Activated T-helper 1 cell treated with anti-CD3 and anti-CD28 coated beads, Interleukin-2, amount 50 U/mL, for 16 hours (primary cell): ENCODE data around the gene ZNF213.
"Not testable (repeated sequence)": the region's sequence is repeated elsewhere in the genome, so short reads cannot be mapped to it uniquely, and the experiment has no call there.

ENCODE experiments used
- DNase-seq, 2 donors: peaks; one replicate each; pipeline ENCODE4 v3.0.0-alpha.2; 2020; ENCODE audit warnings: low read depth in 1 of 2, low spot score in 1 of 2

The ZNF213 gene

GRCh38 chr16:3148256-3149192 is 13.7 kb downstream of the ZNF213 start:
- no peak for DNase-seq

- no peak for DNase-seq
Observed at GRCh38 chr16:3149193-3149530, 14.3 kb downstream of the ZNF213 start.

- no peak for DNase-seq
Observed at GRCh38 chr16:3149630-3150345, 15.0 kb downstream of the ZNF213 start.

- peak; percentile 95 to 97 for DNase-seq
Observed at GRCh38 chr16:3150346-3151218, 15.8 kb downstream of the ZNF213 start.

GRCh38 chr16:3152027-3152276 is 17.1 kb downstream of the ZNF213 start:
- DNase-seq: no peak

GRCh38 chr16:3152277-3152990 is 17.6 kb downstream of the ZNF213 start:
- DNase-seq: peak; percentile 38 to 67

DNA sequence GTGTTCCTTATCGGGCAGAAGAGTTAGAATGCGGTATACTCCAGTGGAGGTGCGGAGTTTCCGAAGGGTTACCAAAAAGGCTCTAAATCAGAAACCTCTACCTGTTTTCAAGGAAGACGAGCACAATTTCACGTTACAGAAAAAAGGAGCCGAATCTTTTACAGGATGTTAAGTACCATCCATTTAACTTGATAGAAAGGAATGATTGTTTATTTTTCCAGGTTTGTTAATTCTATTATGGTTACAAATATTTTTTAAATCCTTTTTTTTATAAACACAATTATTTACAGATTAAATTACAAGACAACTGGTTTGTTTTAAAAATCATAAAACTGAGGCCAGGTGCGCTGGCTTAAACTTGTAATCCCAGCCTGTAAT is 18.2 kb downstream of the ZNF213 start:
- no peak for DNase-seq

- DNase-seq: no peak
Observed at GRCh38 chr16:3155181-3155580, 20.4 kb downstream of the ZNF213 start.

- DNase-seq: no peak
Observed at GRCh38 chr16:3155972-3156371, 21.1 kb downstream of the ZNF213 start.

- no peak for DNase-seq
Observed at GRCh38 chr16:3157229-3158025, 22.6 kb downstream of the ZNF213 start.

GRCh38 chr16:3158026-3158509 is 23.2 kb downstream of the ZNF213 start:
- DNase-seq: no peak

GRCh38 chr16:3158510-3159314 is 23.9 kb downstream of the ZNF213 start:
- DNase-seq: peak; percentile 88 to 91

DNA sequence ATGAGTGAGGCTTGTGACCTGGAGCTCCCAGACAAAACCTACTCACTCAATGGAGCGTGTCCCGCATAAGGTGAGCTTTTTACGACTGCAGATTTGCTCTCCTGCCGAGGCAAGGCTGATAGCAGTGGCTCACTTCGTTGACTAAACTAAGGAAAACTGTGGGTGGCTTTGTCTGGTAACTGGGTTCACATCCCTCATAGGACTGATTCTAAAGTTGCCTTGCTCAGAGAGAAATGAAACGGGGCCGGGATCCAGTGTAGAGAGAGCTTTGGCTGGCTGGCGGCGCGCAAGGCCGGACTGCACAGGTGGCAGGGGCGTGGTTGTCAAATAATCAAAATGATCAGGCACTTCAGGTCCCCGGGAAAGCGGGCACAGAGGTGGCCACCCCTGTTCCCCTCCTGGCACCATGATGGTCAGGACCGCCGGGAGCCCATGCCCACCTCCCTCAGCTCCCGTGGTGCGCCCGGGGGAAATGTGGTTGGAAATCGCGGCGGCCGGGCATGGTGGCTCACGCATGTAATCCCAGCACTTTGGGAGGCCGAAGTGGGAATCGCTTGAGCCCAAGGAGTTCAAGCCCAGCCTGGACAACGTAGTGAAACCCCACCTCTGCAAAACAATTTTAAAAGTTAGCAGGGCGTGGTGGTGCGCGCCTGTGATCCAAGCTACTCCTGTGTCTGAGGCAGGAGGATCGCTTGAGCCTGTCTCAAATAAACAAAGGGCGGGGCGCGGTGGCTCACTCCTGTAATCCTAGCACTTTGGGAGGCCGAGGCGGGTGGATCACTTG is 26.6 kb downstream of the ZNF213 start:
- no peak for DNase-seq

- DNase-seq: no peak
Observed at GRCh38 chr16:3164121-3164991, 29.5 kb downstream of the ZNF213 start.

DNA sequence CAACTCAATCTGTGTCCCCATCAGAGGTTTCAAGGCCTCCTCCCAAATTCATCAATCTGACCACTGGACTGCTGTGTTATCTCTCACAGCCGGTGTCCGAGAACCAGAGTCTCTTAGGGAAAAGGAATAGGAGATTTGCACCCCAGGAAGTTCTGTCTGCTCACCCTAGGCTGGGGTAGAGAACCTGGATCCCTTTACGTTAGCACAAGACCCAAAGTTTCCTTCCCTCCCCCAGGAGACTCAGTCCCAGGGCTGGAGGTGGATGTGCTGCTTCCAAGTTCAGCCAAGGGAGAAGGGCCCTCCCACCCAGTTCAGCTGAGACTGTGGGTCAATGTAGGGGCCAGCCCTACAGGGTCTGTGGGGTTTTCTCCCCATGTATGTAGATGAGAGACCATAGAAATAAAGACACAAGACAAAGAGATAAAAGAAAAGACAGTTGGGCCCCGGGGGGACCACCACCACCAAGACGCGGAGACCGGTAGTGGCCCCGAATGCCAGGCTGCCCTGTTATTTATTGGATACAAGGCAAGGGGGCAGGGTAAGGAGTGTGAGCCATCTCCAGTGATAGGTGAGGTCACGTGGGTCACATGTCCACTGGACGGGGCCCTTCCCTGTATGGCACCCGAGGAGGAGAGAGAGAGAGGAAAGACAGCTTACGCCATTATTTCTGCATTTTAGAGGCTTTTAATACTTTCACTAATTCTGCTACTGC is 30.4 kb downstream of the ZNF213 start:
- no peak for DNase-seq

- no peak for DNase-seq
Observed at GRCh38 chr16:3166505-3166886, 31.7 kb downstream of the ZNF213 start.

GRCh38 chr16:3168729-3169128 is 33.9 kb downstream of the ZNF213 start:
- DNase-seq: not testable (repeated sequence)
